ENCODE measurements around the gene PRPF8.

- TF ChIP-seq CTCF (IDR thresholded peaks at IDR 0.05; ENCODE audit: borderline replicate concordance, extremely low read depth, low read length, poor library complexity, severe bottlenecking) (no peak), EZH2 (IDR thresholded peaks at IDR 0.05; ENCODE audit: borderline replicate concordance, low read depth, low read length, severe bottlenecking) (no peak)
These were observed 11.5 kb downstream of the PRPF8 start for GRCh38 chr17:1673041-1673785.

Measured in DND-41 (cell line).